ENCODE data around the gene MINDY4B.

DNA sequence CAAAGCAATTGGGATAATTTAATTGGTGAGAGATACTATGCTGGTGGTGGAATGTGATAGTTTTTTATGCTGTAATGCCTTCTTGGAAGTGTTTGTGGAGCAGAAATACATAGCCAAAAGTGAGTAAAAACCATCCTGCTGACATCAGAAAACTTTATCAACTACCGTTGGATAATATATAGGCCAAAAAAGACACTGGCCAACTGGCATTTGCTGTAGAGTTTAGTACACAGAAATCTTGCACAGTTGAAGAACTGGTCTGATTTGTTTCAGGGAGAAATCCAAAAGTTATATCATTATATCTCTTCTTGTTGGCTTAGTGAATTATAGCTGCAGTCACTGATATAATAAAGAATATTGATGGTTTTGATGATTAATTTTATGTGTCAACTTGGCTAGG, 507 bp upstream of the MINDY4B start:
- TF ChIP-seq, protein P1, sequence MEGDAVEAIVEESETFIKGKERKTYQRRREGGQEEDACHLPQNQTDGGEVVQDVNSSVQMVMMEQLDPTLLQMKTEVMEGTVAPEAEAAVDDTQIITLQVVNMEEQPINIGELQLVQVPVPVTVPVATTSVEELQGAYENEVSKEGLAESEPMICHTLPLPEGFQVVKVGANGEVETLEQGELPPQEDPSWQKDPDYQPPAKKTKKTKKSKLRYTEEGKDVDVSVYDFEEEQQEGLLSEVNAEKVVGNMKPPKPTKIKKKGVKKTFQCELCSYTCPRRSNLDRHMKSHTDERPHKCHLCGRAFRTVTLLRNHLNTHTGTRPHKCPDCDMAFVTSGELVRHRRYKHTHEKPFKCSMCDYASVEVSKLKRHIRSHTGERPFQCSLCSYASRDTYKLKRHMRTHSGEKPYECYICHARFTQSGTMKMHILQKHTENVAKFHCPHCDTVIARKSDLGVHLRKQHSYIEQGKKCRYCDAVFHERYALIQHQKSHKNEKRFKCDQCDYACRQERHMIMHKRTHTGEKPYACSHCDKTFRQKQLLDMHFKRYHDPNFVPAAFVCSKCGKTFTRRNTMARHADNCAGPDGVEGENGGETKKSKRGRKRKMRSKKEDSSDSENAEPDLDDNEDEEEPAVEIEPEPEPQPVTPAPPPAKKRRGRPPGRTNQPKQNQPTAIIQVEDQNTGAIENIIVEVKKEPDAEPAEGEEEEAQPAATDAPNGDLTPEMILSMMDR (IDR thresholded peaks at IDR 0.05): no peak
- TF ChIP-seq POLR2A (IDR thresholded peaks at IDR 0.05): no peak
